ENCODE measurements around the gene PLA2G4D.

PLA2G4D gene

DNA sequence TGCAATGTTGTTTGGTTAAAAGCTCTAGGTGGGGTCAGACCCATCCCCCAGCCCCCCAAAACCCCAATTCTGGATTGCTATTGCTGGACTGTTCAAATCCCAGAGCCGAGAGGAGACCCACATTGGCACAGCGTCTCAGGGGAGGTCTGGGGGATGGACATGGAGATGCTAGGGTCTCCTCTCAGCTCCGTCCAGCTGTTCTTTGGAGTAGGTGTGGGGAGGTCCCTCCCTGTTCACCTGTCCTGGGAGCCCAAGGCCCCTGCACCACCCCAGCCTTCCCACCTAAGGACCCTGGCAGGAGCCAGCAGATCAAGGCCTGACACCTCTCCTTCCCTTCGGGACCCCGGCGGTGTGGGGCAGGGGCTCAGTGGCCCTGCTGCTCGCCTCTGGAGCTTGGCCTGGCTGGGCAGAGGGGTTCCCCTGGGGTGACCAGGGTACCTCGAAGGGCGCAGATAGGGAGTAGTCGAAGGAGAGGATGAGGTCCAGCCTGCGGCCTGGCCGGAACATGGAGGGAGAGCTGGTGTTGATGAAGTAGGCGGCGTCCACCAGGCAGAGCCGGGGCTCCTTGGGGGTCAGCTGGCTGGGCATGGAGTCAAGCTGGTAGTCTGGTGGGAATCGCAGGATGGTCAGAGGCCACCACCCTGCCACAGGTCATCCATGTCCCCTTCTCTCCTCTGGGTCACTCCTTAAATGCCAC is 23.9 kb downstream of the PLA2G4D start:
- DNase-seq, result no peak

DNA sequence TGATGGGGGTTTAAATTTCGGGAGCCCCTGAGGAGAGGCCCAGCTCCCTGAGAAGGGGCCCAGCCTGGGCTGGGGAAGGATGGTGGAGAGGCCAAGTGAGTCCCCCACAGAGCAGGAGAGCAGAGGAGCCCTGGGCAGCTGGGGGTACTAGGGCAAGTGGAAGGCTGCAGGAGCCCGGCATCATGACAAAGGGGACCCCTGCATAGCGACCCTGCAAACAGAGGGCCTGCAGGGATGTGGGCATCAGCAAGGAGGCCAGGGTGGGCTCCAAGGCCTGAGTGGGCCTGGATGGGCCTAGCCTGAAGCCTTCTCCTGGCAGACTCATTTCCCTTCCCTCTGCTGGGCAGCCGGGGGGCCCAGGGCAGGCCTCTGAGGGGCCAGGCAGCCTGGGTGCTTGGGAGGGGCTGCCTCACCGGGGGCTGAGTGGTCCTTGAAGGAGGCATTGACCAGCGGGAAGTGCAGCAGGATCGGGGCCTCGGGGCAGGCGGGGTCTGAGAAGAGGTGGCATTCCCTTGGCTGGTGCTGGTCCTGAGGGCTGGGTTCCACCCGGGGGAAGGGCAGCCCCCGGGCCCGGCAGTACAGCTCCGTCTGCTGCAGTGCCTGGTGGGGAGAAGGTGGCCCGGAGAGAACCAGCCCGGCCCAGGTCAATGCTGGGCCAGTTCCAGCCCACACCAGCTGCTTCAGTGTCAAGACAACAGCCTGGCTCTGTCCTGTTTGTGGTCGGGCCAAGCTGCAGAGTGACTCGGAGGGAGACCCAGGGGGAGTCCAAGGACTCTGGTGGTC is 24.7 kb downstream of the PLA2G4D start:
- no peak for DNase-seq

- no peak for DNase-seq
Measured at GRCh38 chr15:42069025-42069424, 25.3 kb downstream of the PLA2G4D start.

- no peak for DNase-seq
Measured at GRCh38 chr15:42068601-42069000, 25.8 kb downstream of the PLA2G4D start.

- no peak for DNase-seq
Measured at GRCh38 chr15:42066764-42067415, 27.5 kb downstream of the PLA2G4D start.

DNA sequence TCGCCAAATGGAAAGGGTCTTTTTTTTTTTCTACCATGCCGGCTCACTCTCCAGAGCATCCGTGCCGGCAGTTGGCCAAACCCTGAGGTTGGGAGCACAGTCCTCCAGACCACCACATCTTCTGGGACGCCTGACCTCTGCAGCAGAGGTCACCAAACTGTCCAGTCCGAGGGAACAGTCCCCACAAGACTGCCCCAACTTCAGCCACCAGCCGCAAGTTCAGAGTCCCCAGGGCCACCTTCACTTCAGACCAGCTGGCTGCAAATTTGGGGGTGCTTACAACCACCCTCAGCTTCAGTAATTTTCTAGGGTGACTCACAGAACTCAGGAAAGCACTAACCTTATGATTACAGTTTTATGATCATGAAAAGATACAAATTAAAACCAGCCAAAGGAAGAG is 28.9 kb downstream of the PLA2G4D start:
- peak in 1 of 2 donors; percentile 8 for DNase-seq

GRCh38 chr15:42065033-42065432 is 29.3 kb downstream of the PLA2G4D start:
- peak in 1 of 2 donors; percentile 13 for DNase-seq

GRCh38 chr15:42064271-42064670 is 30.1 kb downstream of the PLA2G4D start:
- DNase-seq, result peak in 1 of 2 donors; percentile 11

DNA sequence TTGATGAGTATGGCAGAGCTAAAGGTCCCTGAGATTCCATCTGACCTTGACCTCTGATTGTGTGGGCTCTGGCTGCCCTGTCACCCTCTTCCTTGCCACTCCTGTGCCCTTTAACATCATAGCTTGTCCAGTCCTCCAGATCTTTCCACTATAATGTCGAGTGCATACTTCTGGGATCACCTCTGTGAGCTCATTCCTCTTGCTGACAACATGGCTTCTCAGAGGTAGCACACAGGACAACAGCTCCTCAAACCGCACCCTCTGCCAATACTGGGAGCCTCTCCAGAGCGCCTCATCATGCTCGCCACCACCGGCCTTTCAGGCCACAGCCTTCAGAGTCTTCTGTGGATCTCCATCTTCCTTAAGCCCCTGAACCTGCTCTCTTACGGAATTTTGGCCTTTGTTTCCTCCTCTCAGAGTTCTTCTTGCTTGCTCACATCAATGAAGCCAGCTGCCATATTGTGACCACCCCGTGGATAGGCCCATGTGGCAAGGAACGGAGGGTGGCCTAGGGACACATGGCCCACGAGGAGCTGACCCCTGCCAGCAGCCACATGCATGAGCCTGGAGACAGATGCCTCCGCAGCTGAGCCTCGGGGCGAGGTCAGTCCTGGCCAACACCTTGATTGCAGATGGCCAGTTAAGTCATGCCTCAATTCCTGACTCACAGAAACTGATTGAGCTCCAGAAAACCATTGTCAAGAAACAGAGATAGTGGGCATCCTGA is 31.1 kb downstream of the PLA2G4D start:
- peak in 1 of 2 donors; percentile 5 for DNase-seq

GRCh38 chr15:42062284-42062806 is 32.0 kb downstream of the PLA2G4D start:
- DNase-seq, result peak in 1 of 2 donors; percentile 8

DNA sequence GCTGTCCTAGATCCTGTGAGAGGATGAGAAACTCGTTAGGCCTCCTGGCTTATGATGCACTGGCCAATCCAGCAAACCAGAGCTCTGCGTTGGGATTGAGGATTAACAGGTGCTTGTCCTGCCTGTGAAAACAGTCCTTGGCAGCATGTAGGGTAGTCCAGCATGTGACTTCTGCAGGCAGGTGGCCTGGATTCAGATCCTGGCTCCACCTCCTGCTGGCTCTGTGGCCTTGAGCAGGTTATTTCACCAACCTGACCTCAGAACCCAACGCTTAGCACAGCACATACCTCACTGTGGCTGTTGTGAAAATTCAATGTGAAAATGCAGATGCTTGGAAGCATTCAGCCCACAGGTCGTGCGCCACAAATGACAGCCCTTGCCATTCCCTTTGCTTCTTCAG is 33.6 kb downstream of the PLA2G4D start:
- peak in 1 of 2 donors; percentile 8 for DNase-seq

DNA sequence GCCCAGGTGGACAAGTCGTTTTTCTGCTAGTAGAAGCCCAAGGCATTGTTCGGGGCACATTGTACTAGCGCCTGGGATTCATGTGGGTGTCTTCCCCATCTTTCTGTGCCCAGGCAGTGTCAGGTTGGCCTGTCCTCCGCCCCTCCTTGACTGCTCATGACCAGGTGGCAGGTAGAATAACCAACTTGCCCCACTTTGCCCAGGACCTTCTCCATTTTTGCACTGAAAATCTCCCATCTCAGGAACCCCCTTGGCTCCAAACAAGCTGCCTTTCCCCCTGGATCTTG is 33.9 kb downstream of the PLA2G4D start:
- no peak for DNase-seq

DNA sequence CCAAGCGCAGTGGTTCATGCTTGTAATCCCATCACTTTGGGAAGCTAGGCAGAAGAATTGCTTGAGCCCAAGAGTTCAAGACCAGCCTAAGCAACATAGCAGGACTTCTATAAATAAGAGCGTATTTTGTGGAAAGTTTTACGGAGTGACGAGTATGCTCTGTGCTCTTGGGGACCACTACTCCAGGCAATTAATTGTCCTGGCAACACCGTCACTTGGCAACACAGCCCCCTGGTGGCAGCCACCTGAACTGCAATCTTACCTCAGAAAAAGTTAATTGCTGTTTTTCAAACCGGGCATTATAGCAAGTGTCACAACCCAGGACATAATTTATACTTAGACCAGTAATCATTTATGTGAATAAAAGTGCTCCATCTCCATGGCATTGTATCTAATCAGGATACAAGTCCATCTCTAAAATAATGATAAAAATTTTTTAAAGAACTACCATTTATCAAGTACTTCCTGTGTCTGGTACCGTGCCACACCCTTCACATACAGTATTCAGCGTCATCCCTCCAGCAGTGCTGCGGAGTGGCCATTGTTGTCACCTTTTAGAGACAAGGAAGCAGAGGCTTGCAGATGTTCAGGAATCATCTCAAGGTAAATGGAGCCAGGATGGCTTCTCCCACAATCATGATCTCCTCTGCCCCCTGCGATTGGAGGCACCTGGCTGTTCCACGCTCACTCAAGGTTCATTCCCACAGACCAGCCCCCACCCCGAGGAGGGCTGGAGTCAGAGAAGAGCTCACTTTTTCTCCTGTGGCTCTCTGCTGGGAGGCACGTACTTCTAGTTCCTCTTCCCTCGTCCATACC is 34.5 kb downstream of the PLA2G4D start:
- peak; percentile 82 for DNase-seq

- DNase-seq, result no peak
Measured at GRCh38 chr15:42058791-42059190, 35.6 kb downstream of the PLA2G4D start.

DNA sequence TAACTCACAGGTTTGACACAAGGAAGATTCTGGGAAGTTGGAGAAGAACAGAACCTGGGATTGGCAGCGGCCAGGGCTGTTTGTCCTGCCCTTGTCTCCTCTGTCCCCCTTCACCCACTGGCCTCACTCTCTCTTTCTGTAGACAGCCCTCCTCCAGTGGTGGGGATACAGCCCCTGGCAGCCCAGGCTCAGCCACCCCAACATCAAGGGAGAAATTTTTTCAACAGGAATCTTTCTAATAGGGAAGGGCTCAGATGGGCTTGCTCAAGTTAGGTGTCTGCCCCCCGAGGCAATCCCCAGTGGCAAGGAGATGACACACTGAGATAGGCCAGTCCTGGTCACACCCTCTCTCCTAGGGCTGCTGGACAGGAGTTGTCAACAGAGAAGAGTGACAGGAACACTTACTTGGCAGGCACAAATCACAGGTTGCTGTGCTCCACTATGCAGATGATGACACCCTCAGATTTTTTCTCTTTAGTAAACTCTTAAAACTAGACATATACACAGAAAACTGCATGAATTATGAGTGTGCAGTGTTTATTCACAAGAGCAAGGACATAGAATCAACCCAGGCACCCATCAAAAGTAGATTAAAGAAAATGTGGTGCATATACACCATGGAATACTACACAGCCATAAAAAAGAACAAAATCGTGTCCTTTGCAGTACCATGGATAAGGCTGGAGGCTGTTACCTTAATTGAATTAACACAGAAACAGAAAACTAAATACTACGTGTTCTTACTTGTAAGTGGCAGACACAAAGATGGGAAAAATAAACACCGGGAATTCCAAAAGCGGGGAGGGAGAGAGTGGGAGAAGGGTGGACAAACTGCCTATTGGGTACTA is 36.3 kb downstream of the PLA2G4D start:
- peak in 1 of 2 donors; percentile 6 for DNase-seq

- peak; percentile 49 to 57 for DNase-seq
Measured at GRCh38 chr15:42056934-42057798, 37.2 kb downstream of the PLA2G4D start.

GRCh38 chr15:42053914-42054313 is 40.4 kb downstream of the PLA2G4D start:
- peak in 1 of 2 donors; percentile 4 for DNase-seq

- DNase-seq, result peak in 1 of 2 donors; percentile 3
Measured at GRCh38 chr15:42053010-42053409, 41.4 kb downstream of the PLA2G4D start.

DNA sequence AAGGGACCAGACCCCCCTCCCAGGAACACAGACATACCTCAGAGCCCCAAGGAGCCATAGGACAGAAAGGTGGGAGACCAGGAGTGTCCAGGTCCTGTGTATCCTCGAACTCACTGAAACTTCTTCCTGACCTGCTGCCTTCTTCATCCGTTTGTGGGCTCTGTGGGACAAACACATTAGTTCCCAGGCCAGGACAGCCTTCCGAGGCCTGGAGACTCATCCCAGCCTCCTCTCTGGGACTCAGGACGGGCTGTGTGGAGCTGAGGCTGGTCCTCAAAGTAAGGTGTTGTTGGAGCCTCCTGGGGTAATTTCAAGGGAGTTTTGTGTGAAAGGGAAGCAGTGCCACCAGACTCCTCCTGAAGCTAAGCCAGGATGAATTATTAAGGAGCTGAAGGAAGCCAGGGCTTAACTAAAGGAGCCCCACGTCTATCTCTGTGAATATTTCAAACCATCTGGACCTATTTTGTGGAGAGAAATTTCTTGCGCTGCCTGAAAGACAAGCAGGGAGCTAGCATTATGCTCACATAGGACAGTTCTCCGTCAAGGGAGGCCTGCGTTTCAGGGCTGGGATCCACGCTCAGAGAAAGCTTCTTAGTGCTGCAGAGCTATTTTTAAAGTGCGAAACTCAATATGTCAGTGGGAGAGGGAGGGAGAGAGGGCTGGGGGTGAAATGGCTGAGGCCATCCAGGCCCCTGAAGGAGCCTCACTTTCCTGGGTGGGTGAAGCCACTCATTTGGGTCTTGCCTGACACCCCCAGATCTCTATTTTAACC is 43.7 kb downstream of the PLA2G4D start:
- peak in 1 of 2 donors; percentile 10 for DNase-seq

Data from stimulated activated CD4-positive, alpha-beta T cell treated with anti-CD3 and anti-CD28 coated beads, Interleukin-2, amount 100 ng/mL, for 24 hours (primary cell).